Eye (tissue), 1 donor: ENCODE results near the gene TBX1.

Source experiments
- DNase-seq: peaks from one replicate; pipeline ENCODE4 v3.0.0-alpha.2; 2015

TBX1 gene

DNA sequence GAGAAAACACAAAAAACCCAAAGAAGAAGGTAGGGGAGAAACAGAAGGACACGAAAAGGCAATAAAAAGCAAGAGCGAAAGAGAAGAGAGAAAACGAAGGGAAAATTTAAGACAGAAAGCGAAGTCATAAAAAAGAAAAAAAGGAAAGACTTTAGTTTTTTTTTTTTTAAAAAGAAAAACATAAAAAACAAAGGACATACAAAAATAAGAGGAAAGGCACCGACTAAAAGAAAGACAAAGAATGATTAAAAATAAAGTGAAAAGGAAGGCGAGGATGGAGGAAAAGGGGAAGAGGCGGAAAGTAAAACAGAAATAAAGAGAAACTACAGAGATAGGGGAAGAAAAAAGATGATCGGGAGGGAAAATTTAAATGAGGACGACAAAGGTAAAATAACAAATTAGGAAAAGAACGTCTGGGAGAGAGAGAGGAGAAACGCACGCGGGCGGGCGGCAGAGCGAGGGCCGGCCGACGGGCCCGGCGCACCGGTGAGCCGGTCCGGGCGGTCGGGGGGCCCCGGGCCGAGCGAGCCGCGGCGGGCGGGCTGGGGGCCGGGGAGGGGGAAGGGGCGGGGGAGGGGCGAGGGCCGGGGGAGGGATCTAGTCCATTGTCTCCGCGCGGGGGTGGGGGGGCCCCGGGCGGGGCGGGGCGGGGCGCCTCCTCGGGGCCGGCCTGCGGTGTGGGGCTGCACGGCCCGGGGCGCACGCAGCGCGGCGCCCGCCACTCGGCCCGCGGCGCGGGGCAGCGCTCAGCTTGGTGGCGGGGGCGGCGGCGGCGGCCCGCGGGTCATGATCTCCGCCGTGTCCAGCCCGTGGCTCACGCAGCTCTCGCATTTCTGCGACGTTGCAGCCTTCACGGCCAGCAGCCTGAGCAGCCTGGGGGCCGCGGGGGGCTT lies at the start of gene TBX1:
Gene TBX1, plus strand, starts transcription at position 721 of the 893 bp plus-strand sequence. Its CDS starts 66 bp downstream, at position 787.
- DNase-seq: peak; percentile 54

DNA sequence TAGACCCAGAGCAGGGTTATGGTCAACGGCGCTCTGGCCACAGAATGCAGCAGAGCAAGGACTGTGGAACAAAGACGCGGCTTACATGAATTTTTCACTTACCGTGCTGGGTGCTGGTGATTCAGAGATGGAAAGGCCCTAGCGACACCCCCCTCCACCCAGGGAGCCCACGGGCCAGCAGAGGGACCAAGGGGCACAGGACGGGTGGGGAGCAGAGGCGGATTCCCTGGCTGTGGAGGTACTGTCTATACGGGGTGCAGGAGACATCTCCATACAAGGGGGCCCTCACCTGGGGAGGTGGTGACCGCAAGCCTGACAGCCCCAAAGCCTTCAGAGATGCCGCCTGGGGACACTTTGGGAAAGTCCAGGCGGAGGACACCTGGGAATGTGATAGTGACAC lies 47.3 kb upstream of the TBX1 start:
- no peak for DNase-seq

DNA sequence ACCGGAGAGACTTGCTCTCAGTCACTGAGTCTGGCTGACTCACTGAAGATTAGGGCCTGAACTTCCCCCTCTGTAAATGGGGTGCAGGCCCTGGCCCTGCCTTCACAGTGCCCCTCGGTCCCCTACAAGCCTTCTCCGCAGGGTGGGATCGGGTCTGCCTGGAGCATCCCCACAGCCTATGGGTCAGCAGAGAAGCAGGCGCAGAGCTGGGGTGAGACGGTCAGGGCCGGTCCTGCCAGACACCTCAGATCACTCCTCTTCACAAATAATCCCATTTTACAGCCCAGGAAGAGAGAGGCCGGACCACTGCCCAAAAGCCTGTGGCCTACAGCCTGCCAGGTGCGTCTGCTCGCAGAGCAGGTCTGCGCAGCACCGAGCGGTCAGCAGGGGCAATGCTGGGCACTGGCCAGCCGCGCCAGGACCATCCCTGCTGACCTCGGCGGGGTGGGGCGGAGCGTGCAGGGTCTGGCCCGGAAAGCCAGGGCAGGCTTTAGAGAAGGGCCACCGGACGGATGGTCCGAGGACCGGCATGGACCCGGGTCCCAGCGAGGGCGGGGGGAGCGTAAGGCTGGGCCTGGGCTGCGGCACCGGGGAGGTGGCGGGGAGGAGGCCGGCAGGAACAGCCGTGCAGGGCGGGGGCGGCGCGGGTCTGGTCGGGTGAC lies 46.8 kb upstream of the TBX1 start:
- peak; percentile 54 for DNase-seq

DNA sequence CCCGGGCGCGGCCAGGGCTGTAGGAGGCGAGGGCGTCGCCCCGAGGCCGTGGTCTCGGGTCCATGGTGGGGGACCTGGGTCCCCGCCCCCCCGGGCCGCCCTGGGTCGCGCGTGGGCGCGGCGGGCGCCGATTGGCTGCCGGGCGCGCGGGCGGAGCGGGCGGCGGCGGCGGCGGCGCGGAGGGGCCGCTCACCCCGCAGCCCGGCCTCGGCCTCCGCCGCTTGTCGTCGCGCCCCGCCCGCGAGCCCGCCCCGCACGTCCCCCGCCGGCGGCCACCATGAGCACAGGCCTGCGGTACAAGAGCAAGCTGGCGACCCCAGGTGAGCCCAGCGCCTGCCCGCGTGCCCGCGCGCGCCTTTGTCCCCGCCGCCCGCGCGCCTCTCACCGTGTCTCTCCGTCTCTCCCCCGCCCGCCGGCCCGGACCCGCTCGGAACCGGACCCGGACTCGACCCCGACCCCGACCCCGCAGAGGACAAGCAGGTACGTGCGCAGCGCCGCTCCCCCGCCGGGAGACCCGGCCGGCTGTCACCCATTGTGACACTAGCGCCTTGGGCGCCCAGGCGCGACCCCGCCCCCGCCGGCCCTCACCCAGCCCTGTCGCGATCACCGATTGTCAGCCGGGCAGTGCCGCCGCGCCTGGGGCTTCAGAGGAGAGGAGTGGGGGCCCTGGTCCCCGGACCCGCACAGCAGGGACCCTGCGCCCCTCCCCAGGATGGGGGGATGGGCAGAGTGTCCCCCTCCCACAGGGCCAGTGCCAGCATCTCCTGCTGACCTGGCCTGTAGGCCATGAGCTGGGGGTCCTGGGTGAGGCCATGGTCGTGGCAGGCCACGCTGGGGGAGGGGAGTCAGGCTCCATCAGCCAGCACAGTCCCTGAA lies 46.0 kb upstream of the TBX1 start, which contains the start of gene SEPTIN5:
Gene SEPTIN5, plus strand, starts transcription at position 192 of the 876 bp plus-strand sequence. Its CDS starts 86 bp downstream, at position 278.
- no peak for DNase-seq

DNA sequence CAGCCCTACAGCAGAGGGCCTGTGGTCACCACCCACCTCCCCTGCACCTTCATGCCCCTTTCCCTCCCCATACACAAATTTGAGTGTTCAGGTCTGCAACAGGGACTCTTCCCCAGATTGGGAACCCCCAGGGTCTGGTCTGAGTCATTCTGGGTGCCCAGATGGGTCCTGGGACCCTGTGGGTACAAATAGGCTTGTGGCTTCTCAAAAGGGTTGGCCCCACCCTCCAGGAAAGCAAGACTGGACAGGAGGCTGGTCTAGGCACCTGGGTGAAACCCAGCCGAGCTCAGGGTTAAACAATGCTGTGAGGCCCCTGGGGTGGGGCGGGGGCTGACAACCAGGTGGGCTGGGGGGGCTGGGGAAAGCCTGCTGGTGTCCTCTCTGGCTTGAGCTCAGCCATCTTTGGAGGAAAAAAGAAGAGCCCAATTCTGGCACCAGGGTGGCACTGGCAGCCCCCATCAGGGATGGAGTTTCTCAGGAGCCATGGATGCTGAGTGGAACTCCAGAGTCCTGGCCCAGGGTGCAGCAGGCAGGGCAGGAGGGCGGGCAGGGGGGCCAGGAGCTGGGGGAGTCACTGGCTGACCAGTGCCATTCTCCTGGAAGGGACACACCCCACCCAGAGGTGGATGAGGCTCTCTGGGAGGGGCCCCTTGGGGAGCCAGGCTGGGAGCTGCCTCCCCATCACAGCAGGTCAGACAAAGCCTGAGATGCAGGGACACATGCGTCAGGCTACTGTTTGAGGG lies 45.2 kb upstream of the TBX1 start:
- DNase-seq: no peak

DNA sequence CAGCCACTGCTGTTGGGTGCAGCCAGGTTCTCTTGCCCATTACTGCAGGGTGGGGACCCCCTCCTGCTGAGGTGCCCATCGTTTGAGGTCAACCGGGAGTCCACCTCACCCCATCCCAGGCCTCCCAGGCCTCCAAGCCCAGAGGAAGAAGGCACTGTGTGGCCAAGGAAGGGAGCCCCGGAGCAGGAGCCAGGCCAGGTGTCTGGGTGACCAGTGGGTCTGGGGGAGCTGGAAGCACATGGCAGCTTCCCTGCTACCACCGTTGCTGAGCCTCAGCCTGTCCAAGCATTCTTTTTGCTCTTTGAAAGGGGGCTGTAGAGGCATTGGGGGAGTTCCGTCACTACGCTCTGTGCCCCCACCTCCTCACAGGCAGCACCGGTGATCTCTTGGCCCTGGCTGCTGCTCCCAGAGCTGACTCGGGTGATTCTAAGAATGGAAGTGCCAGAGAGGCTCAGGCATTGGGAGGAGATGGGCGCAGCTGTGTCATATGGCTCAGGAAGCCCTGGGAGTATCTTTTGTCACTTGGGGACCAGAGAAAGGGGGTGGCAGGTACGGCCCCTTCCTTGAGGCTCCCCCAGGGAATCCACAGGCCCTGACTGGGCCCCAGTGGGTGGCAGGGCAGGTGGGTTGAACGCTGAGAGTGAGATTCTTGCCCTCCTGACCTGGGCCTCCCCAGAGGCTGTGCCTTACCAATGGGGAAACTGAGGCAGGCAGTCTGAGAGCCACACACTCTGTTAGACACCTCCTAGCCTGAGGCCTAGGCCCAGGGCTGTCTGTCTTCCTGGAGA lies 44.3 kb upstream of the TBX1 start:
- no peak for DNase-seq

DNA sequence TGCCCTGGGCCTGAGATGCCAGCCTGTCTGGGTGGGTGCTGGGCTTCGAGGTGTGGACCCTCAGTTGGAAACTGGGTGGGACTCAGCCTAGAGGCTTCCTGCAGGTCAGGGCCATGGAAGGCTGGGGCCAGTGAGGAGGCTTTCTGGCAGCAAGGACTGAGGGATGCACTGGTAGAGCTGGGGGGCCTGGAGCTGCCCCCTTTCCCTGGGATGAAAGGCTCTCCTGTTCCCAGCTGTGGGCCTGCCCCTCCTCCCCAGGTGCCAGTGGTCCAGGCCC lies 43.8 kb upstream of the TBX1 start:
- DNase-seq: no peak

DNA sequence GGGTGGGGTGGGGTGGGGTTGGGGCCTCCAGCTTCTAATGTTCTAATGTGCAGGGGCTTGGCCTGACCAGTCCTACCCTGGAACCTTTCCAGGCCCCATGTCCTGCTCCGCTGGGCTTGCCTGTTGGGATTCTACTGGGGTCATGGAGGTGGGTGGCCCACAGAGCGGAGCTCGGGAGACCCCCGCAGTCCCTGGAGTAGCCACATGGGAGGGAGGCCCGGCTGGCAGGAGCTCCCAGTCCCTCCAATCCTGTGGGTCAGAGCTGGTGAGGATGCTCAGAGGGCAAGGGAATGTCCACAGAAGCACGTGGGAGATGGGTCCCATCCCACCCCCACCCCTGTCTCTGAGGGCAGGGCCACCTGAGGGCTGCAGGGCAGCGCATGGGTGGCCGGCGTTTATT lies 43.4 kb upstream of the TBX1 start:
- DNase-seq: no peak

DNA sequence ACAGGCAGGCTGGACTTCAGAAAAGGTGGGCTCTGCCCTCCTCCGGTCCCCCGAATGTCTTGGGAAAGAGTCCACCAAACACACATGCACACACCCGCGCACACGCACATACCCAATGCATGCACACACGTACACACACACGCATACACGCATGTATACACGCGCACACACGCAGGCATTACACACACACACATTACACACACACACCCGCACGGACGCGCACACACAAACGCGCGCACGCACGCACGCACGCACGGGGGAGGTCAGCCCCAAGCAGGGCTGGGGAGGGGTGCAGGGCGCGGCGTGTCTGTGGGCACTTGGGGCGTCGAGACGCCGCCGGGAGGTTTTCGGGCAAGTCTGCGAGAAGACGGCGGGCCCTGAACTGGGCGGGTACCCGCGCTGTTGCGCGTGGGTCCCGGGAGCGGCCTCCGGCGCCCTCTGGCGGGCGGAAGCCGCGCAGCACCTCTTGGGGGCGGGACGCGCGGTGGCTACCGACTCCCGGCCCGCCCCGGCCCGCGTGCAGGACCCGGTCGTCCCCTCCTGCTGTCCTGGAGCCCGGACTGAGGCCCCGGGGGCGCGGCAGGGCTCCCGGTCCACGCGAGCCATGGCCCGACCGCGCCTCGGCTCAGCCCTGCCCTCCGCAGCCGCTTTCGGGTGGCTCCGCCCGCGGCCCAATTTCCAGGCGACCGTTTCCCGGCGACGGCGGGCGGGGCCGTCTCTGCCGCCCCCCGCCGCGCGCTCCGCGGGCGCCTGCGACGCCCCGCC lies 42.7 kb upstream of the TBX1 start:
- DNase-seq: peak; percentile 87

DNA sequence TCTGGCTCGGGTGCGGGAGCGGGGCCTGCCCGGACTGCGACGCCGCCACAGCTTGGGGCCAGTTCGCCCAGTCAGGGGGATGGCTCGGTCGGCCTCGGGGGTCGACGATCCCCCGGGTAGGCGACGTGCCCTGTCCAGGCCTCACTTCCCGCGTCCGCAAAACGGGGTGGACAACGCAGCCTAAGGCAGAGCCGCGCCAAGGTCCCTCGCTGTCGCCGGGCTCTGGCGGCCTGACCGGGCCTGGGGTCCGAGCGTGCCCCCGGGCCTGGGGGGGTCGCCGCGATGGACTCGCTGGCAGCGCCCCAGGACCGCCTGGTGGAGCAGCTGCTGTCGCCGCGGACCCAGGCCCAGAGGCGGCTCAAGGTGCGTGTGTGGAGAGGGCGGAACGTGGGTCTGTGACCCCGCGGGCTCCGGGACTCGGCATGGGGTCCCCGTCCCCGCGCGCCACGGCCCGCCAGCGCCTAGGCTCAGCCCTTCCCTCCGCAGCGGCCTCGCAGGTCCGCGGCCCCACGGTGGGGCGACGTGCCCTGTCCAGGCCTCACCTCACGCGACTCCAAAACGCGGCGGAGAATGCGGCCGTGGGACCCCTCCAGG lies 42.0 kb upstream of the TBX1 start:
- no peak for DNase-seq

DNA sequence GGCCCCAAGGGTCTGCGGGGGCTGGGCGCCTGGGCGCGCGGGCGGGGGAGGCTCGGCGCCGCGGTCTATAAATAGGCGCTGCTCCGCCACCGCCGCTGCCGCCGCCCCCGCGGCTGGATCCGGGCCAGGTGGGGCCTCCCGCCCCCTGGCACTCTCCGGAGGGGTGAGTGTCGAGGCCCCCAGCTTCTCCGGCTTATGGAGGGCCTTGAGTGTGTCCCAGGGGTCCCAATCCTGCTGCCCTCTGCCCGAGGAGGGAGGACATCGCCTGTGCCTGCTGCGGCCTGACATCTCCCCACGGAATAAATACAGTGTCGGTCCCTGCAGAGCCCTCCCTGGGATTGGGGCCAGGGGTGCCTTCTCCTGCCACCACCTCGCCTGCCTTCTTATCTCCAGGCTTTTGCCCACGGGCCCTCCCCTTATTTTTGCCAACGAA lies 41.5 kb upstream of the TBX1 start:
- DNase-seq: no peak

DNA sequence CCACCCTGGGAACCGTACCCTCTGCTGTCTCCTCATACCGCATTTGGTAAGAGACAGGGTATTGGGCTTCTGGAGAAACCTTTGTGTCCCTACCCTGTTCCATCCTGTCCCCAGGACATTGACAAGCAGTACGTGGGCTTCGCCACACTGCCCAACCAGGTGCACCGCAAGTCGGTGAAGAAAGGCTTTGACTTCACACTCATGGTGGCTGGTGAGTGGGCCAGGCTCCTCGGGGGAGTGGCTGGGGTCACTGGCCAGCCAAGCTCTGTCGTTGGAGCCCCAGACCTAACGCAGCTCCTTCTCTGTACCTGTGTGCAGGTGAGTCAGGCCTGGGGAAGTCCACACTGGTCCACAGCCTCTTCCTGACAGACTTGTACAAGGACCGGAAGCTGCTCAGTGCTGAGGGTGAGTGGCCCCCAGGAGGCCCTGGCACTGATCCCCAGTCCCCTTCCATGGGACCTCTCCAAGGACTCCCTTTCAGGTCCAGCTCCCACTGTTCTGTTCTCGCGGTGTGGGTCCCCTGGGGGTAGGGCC lies 41.0 kb upstream of the TBX1 start:
- no peak for DNase-seq

DNA sequence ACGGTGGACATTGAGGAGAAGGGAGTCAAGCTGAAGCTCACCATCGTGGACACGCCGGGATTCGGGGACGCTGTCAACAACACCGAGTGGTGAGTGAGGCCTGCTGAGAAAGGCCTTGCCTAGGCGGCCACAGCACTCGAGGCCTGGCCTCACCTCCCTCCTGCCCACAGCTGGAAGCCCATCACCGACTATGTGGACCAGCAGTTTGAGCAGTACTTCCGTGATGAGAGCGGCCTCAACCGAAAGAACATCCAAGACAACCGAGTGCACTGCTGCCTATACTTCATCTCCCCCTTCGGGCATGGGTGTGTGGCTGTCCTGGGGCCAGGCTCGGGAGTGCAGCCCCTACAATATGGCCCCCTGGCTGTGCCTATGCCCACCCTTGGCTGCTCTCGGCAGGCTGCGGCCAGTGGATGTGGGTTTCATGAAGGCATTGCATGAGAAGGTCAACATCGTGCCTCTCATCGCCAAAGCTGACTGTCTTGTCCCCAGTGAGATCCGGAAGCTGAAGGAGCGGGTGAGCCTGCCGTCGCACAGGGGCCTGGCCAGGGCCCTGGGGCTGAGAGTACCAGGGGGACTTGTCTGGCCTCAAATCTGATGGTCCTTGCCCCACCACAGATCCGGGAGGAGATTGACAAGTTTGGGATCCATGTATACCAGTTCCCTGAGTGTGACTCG lies 40.3 kb upstream of the TBX1 start:
- no peak for DNase-seq

DNA sequence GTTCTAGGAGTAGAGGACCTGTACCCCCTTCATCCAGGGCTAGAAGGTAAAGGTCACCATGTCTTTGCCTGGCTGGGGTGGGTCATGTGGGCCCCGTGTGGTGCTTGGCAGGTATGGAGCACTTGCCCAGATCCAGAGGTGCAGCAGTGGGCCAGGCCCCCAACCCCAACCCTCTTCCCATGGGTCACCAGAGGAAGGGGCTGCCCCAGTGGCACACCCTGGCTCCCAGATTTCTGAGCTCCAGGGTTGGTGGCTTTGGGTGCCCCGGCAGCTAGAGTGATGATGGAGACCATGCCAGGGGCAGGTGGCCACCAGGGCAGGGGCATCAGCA lies 39.6 kb upstream of the TBX1 start:
- no peak for DNase-seq

DNA sequence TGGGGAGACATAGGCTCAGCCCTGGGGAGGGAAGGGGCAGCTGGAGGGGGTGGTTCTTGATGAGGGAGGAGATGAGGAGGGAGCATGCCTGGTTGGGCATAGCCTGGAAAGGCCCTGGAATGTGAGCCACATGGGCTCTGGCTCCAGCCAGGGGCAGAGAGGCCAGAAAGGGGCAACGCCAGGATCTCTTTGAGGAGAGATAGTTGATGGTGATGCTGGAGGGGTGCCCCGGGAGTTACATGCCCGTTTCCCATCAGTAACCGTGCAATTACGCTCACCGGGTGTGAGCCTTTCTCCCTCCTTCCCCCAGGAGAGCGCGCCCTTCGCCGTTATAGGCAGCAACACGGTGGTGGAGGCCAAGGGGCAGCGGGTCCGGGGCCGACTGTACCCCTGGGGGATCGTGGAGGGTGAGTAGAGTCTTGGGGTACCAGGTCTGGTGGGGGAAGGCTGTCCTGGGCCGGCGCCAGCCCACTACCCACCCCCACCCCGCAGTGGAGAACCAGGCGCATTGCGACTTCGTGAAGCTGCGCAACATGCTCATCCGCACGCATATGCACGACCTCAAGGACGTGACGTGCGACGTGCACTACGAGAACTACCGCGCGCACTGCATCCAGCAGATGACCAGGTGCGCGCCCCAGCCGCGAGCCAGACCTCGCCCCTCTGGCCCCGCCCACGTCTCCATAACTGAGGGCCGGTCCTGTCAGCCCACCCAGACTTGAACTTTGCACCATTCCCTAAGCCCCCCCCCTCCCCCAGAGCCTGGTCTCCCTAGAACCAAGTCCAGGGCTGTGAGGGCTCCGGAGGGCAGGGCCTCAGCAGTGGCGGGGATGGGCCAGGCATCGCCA lies 39.0 kb upstream of the TBX1 start:
- DNase-seq: peak; percentile 45

DNA sequence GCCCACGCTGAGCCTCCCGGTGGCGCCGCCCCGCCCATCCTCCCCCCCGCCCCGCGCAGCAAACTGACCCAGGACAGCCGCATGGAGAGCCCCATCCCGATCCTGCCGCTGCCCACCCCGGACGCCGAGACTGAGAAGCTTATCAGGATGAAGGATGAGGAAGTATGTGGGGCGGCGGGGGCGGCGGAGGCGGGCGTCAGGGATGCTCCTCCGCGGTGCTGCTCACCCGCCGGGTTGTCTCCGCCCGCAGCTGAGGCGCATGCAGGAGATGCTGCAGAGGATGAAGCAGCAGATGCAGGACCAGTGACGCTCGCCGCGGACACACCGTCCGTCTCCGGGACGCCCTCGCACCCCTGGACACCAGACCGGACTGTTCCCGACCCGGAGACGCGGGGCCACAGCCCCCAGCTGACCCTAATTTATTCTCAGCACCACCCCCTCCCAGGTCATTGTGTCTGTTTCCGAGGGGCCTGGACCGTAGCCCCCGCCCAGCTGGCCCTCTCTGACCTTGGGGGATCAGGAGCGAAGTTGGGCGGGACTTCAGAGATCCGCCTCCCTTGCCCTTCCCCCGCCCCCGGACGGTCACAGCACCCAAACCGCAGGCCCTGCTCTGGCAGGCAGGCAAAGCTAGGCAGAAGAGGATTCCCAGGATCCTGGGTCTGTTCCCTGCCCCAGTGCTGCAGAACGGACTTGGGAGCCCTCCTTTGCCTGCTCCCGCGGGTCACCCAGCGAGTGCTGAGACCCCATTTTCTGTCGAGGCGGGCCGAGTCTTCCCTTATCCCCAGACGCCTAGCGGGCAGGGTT lies 38.2 kb upstream of the TBX1 start:
- DNase-seq: peak; percentile 51

DNA sequence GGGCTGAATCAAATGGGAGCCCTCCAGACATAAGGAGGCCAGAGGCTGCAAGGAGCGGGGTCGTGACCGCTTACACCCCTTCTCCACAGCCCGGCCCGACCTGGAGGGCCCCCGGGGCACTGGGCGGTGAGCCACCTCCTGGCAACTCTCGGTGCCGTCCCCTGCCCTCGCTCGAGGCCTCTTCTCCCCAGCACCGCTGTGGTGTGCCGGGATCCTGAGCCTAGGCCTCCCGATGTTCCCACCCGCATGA lies 37.7 kb upstream of the TBX1 start:
- DNase-seq: no peak
